HL-60 (cell line): ENCODE measurements around the gene EFNA2.
A peak's percentile ranks its signal among the peaks of the same experiment; 100 is the strongest.

Experiments
- DNase-seq, 2 experiments: peaks; one replicate each; pipeline ENCODE4 v3.0.0-alpha.2; 2010 to 2020; ENCODE audit warnings: low read depth in 1 of 2, low spot score in 1 of 2
- H3K27ac ChIP-seq: fragments of 250-450 bp; sonication (Bioruptor Pico); replicated peaks from 2 replicates; pipeline ENCODE4 v1.5.1; 2020; ENCODE audit warnings: mild to moderate bottlenecking, moderate library complexity
- H3K27me3 ChIP-seq: fragments of 250-450 bp; sonication (Bioruptor Pico); 2 replicates; pipeline ENCODE4 v1.5.1; 2021; ENCODE audit warnings: mild to moderate bottlenecking, moderate library complexity; ENCODE audit not compliant: insufficient read depth, poor library complexity, severe bottlenecking
- H3K4me3 ChIP-seq: replicated peaks from 2 replicates; pipeline ENCODE4 v1.5.1; 2011; ENCODE audit warnings: mild to moderate bottlenecking, control low read depth, low read length; ENCODE audit not compliant: insufficient read depth
- GABPA ChIP-seq: IDR thresholded peaks from 2 replicates; pipeline ENCODE4 v1.6.1; 2012; ENCODE audit warnings: low read depth
- POLR2AphosphoS5 ChIP-seq: IDR thresholded peaks from 2 replicates; pipeline ENCODE4 v1.6.1; 2012; ENCODE audit warnings: low read depth
- REST ChIP-seq: IDR thresholded peaks from 2 replicates; pipeline ENCODE4 v1.6.1; 2012; ENCODE audit warnings: low read depth; ENCODE audit not compliant: insufficient replicate concordance
- SPI1 ChIP-seq: IDR thresholded peaks from 2 replicates; pipeline ENCODE4 v1.6.1; 2012; ENCODE audit warnings: low read depth, mild to moderate bottlenecking, borderline replicate concordance
- TF ChIP-seq, protein P1 (sequence below): IDR thresholded peaks from one replicate; pipeline ENCODE4 v1.5.1; 2011; ENCODE audit warnings: low read length, control low read depth, inconsistent platforms; ENCODE audit not compliant: insufficient read depth

Gene EFNA2

GRCh38 chr19:1252221-1252820, 33.4 kb upstream of the EFNA2 start:
- H3K27ac ChIP-seq = peak overlapping the region; percentile 98

DNA sequence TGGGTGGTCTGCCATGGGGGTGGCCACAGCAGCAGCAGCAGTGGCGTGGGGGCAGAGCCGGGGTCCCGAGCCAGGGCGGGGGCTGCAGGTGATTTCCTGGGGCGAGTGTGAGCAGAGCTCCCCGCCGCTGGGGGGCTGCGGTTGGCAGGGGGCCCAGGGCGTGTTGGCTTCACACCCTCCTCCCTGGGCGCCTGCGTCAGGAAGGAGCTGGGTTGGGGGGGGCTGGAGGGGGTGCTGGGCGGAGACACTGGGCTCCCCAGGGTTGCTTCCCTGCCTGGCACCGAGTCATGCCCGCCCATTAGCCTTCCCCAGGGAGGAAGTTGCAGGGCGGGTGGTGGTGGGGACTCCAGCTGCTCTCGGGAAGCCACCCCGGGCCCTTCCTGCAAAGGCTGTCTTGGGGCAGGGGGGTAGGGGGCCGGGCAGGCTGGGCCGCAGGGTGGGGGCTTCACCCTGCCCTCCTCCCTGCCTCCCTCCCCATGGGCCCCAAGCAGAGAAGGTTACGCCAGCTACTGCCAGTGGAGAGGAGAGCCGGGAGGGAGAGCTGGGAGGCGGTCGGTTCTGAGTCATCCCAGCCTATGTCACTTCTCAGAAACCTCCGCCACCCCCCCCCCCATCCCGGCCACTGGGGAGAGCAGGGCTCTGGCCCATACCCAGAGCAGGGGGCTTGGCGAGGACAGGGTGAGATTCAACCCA, 32.7 kb upstream of the EFNA2 start:
- H3K27ac ChIP-seq = peak overlapping the region; percentile 98
- TF ChIP-seq REST = peak; percentile 17
- peak; percentile 34; the same call in 1 of the 2 replicates for TF ChIP-seq GABPA
- peak; percentile 89 for TF ChIP-seq SPI1
- peak; percentile 34; the same call in 1 of the 2 replicates for TF ChIP-seq POLR2AphosphoS5
- TF ChIP-seq, protein P1, sequence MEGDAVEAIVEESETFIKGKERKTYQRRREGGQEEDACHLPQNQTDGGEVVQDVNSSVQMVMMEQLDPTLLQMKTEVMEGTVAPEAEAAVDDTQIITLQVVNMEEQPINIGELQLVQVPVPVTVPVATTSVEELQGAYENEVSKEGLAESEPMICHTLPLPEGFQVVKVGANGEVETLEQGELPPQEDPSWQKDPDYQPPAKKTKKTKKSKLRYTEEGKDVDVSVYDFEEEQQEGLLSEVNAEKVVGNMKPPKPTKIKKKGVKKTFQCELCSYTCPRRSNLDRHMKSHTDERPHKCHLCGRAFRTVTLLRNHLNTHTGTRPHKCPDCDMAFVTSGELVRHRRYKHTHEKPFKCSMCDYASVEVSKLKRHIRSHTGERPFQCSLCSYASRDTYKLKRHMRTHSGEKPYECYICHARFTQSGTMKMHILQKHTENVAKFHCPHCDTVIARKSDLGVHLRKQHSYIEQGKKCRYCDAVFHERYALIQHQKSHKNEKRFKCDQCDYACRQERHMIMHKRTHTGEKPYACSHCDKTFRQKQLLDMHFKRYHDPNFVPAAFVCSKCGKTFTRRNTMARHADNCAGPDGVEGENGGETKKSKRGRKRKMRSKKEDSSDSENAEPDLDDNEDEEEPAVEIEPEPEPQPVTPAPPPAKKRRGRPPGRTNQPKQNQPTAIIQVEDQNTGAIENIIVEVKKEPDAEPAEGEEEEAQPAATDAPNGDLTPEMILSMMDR = no peak
- DNase-seq = peak; percentile 95 to 99
- H3K27me3 ChIP-seq = no peaks in the 10 kb centered on the region
- H3K4me3 ChIP-seq = peak overlapping the region; percentile 89

More at GRCh38 chr19:1252221-1252820, 33.4 kb upstream of the EFNA2 start:
- peak; percentile 84 to 99 for DNase-seq
- Histone ChIP-seq H3K27me3 (no peaks in the 10 kb centered on the region), H3K4me3 (peak overlapping the region; percentile 89)
- TF ChIP-seq, protein P1 = no peak
- TF ChIP-seq SPI1 (peak; percentile 65; the same call in 1 of the 2 replicates), REST (no peak)

GRCh38 chr19:1253514-1254080, 32.1 kb upstream of the EFNA2 start:
- peak in 1 of 2 experiments; percentile 81 for DNase-seq
- H3K4me3 ChIP-seq = peak overlapping the region; percentile 89
- TF ChIP-seq, protein P1 = no peak
- no peak for TF ChIP-seq SPI1
- no peak; the same call in 1 of the 2 replicates for TF ChIP-seq POLR2AphosphoS5
- no peak for TF ChIP-seq REST
- no peak for TF ChIP-seq GABPA
- no peaks in the 10 kb centered on the region for H3K27me3 ChIP-seq
- H3K27ac ChIP-seq = peak overlapping the region; percentile 98
